HUES6 (cell line): ENCODE data around the gene MOSPD2.

Source experiments
- H3K27ac ChIP-seq: 2 replicates; pipeline ENCODE4 v1.7.0; 2013; ENCODE audit warnings: low read depth, mild to moderate bottlenecking, low read length, inconsistent platforms
- H3K27me3 ChIP-seq: 2 replicates; pipeline ENCODE4 v1.6.1; 2013; ENCODE audit warnings: low read length; ENCODE audit not compliant: control insufficient read depth, insufficient read depth
- H3K36me3 ChIP-seq: 2 replicates; pipeline ENCODE4 v1.6.1; 2013; ENCODE audit warnings: low read length; ENCODE audit not compliant: control insufficient read depth, insufficient read depth
- H3K4me1 ChIP-seq: 2 replicates; pipeline ENCODE4 v1.6.1; 2013; ENCODE audit warnings: low read length; ENCODE audit not compliant: control insufficient read depth, insufficient read depth
- H3K4me3 ChIP-seq: 2 replicates; pipeline ENCODE4 v1.5.1; 2013; ENCODE audit warnings: low read depth, low read length
- H3K9ac ChIP-seq: one replicate; pipeline ENCODE4 v1.6.1; 2013; ENCODE audit warnings: mild to moderate bottlenecking, low read length
- H3K9me3 ChIP-seq: 2 replicates; pipeline ENCODE4 v1.6.1; 2013; ENCODE audit warnings: low read depth, low read length; ENCODE audit not compliant: control insufficient read depth, insufficient read depth

MOSPD2 gene

GRCh38 chrX:14932136-14932535 is 58.9 kb downstream of the MOSPD2 start:
- no peak overlapping the region for H3K4me3 ChIP-seq
- no peaks in the 10 kb centered on the region for H3K27me3 ChIP-seq
- no peak overlapping the region for H3K9ac ChIP-seq

GRCh38 chrX:14934423-14934822 is 61.2 kb downstream of the MOSPD2 start:
- Histone ChIP-seq H3K4me1 (peaks cover 6% of the 10 kb centered on the region; the same call in 1 of the 2 replicates), H3K4me3 (no peak overlapping the region), H3K36me3 (no peaks in the 10 kb centered on the region), H3K9ac (no peak overlapping the region), H3K27me3 (no peaks in the 10 kb centered on the region), H3K27ac (no peak overlapping the region), H3K9me3 (no peaks in the 10 kb centered on the region)

More at GRCh38 chrX:14932136-14932535, 58.9 kb downstream of the MOSPD2 start:
- Histone ChIP-seq H3K36me3 (no peaks in the 10 kb centered on the region), H3K4me1 (peaks cover 6% of the 10 kb centered on the region; the same call in 1 of the 2 replicates), H3K27ac (no peak overlapping the region), H3K9me3 (no peaks in the 10 kb centered on the region)

- H3K9ac ChIP-seq = no peak overlapping the region
- no peak overlapping the region for H3K27ac ChIP-seq
- no peaks in the 10 kb centered on the region for H3K27me3 ChIP-seq
- no peak overlapping the region for H3K4me3 ChIP-seq
- H3K9me3 ChIP-seq = no peaks in the 10 kb centered on the region
- peaks cover 6% of the 10 kb centered on the region; the same call in 1 of the 2 replicates for H3K4me1 ChIP-seq
- no peaks in the 10 kb centered on the region for H3K36me3 ChIP-seq
Measured at GRCh38 chrX:14936561-14936960, 63.3 kb downstream of the MOSPD2 start.

- H3K36me3 ChIP-seq = no peaks in the 10 kb centered on the region
- no peaks in the 10 kb centered on the region for H3K9me3 ChIP-seq
- no peak overlapping the region for H3K4me3 ChIP-seq
- no peaks in the 10 kb centered on the region for H3K27me3 ChIP-seq
- peaks cover 6% of the 10 kb centered on the region; the same call in 1 of the 2 replicates for H3K4me1 ChIP-seq
- no peak overlapping the region for H3K27ac ChIP-seq
- no peak overlapping the region for H3K9ac ChIP-seq
Measured at GRCh38 chrX:14939644-14940043, 66.4 kb downstream of the MOSPD2 start.

- H3K36me3 ChIP-seq = no peaks in the 10 kb centered on the region
- H3K27me3 ChIP-seq = no peaks in the 10 kb centered on the region; the same call in 1 of the 2 replicates
- no peak overlapping the region for H3K9ac ChIP-seq
- H3K4me3 ChIP-seq = no peak overlapping the region
- peaks cover 6% of the 10 kb centered on the region; the same call in 1 of the 2 replicates for H3K4me1 ChIP-seq
- no peaks in the 10 kb centered on the region for H3K9me3 ChIP-seq
- no peak overlapping the region for H3K27ac ChIP-seq
Measured at GRCh38 chrX:14941301-14941700, 68.1 kb downstream of the MOSPD2 start.

GRCh38 chrX:14942341-14942740 is 69.1 kb downstream of the MOSPD2 start:
- H3K27ac ChIP-seq = no peak overlapping the region
- H3K27me3 ChIP-seq = no peaks in the 10 kb centered on the region; the same call in 1 of the 2 replicates
- no peak overlapping the region for H3K9ac ChIP-seq
- no peaks in the 10 kb centered on the region for H3K9me3 ChIP-seq
- H3K36me3 ChIP-seq = no peaks in the 10 kb centered on the region
- no peaks in the 10 kb centered on the region for H3K4me1 ChIP-seq
- no peak overlapping the region for H3K4me3 ChIP-seq

GRCh38 chrX:14943962-14944361 is 70.7 kb downstream of the MOSPD2 start:
- Histone ChIP-seq H3K4me3 (no peak overlapping the region), H3K4me1 (no peaks in the 10 kb centered on the region), H3K9ac (no peak overlapping the region), H3K27me3 (no peaks in the 10 kb centered on the region; the same call in 1 of the 2 replicates), H3K27ac (no peak overlapping the region), H3K36me3 (no peaks in the 10 kb centered on the region), H3K9me3 (no peaks in the 10 kb centered on the region)

- Histone ChIP-seq H3K36me3 (no peaks in the 10 kb centered on the region), H3K9ac (no peak overlapping the region), H3K27ac (no peak overlapping the region), H3K27me3 (no peaks in the 10 kb centered on the region; the same call in 1 of the 2 replicates), H3K9me3 (no peaks in the 10 kb centered on the region), H3K4me3 (no peak overlapping the region), H3K4me1 (no peaks in the 10 kb centered on the region)
Measured at GRCh38 chrX:14946606-14947155, 73.5 kb downstream of the MOSPD2 start.

- no peaks in the 10 kb centered on the region for H3K36me3 ChIP-seq
- H3K4me1 ChIP-seq = no peaks in the 10 kb centered on the region
- H3K9ac ChIP-seq = no peak overlapping the region
- H3K27ac ChIP-seq = no peak overlapping the region
- no peaks in the 10 kb centered on the region; the same call in 1 of the 2 replicates for H3K27me3 ChIP-seq
- H3K9me3 ChIP-seq = no peaks in the 10 kb centered on the region; the same call in 1 of the 2 replicates
- no peak overlapping the region for H3K4me3 ChIP-seq
Measured at GRCh38 chrX:14948691-14949090, 75.5 kb downstream of the MOSPD2 start.

GRCh38 chrX:14956813-14957582 is 83.8 kb downstream of the MOSPD2 start:
- no peaks in the 10 kb centered on the region for H3K4me1 ChIP-seq
- no peak overlapping the region for H3K27ac ChIP-seq
- H3K27me3 ChIP-seq = no peaks in the 10 kb centered on the region; the same call in 1 of the 2 replicates
- H3K9me3 ChIP-seq = peaks cover 18% of the 10 kb centered on the region
- no peak overlapping the region for H3K9ac ChIP-seq
- no peak overlapping the region for H3K4me3 ChIP-seq
- H3K36me3 ChIP-seq = no peaks in the 10 kb centered on the region
